ENCODE measurements around the gene PSAPL1.
"Not testable (repeated sequence)": the region's sequence is repeated elsewhere in the genome, so short reads cannot be mapped to it uniquely, and the experiment has no call there.

Gene PSAPL1

DNA sequence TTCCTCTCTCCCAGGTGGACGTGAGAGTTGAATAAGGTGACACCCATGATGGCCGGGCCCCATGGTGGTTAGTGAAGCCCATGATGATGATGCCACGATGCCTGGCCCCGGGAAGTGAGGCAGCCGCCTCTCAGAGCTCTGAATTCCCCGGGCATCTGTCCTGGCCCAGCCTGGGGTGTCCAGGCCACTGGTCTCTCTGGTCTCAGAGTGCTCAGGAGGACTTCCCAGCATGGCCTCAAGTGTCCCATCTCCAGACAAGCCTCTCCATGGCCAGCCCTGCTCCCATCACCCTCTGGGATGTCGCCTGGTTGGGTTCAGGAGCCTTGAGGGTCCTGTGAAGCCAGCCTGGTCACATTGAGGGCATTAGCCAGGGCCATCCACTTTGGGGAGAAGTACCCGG is 24.7 kb upstream of the PSAPL1 start:
- DNase-seq (ENCODE audit: low read depth in 2 of 2) = no peak

- no peak for DNase-seq (ENCODE audit: low read depth in 2 of 2)
These were observed 23.7 kb upstream of the PSAPL1 start for GRCh38 chr4:7458477-7458876.

DNA sequence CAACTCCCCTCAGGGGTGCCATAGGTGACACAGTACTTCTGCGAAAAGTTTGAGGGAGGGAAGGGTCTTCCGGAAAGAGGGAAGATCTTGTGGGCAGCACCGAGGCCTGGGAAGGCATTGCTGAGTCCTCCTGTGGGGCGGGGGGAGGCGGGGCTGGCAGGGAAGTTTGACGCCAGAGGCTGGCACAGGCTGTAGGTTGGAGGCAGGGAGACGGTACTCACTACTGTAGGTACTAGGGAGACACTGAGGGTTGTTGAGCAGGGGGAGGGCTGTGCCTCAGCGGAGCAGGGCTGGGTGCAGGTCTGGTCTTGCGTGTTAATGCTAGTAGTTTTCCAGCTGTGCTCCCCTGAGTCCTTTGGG is 23.3 kb upstream of the PSAPL1 start:
- DNase-seq (ENCODE audit: low read depth in 2 of 2) = no peak

- DNase-seq (ENCODE audit: low read depth in 2 of 2) = no peak
These were observed 22.7 kb upstream of the PSAPL1 start for GRCh38 chr4:7457201-7458065.

DNA sequence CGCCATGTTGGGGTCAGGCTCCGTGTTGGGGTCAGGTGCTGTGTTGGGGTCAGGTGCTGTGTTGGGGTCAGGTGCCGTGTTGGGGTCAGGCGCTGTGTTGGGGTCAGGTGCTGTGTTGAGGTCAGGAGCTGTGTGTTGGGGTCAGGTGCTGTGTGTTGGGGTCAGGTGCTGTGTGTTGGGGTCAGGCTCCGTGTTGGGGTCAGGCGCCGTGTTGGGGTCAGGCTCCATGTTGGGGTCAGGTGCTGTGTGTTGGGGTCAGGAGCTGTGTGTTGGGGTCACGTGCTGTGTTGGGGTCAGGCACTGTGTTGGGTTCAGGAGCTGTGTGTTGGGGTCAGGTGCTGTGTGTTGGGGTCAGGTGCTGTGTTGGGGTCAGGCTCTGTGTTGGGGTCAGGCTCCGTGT is 18.1 kb upstream of the PSAPL1 start:
- not testable (repeated sequence) for DNase-seq (ENCODE audit: low read depth in 2 of 2)

GRCh38 chr4:7451800-7452199 is 17.1 kb upstream of the PSAPL1 start:
- no peak for DNase-seq (ENCODE audit: low read depth in 2 of 2)

DNA sequence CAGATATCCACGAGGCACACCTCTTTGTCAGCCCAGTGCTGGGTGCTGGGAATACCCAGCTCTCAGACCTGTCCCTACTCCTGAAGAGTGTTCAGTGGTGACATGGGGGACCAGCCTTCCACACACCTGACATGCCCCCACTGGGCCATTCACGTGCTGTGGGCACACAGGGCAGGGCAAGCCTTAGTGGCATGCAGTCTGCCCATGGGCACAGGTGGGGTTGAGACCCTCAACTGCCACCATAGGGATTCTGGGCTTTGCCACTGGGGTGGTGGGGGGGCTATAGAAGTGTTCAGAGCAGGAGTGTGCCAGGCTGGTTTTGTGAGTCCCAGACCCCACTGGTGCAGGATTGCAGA is 16.7 kb upstream of the PSAPL1 start:
- no peak for DNase-seq (ENCODE audit: low read depth in 2 of 2)

GRCh38 chr4:7450775-7451433 is 16.2 kb upstream of the PSAPL1 start:
- no peak for DNase-seq (ENCODE audit: low read depth in 2 of 2)

- DNase-seq (ENCODE audit: low read depth in 2 of 2) = no peak
These were observed 13.3 kb upstream of the PSAPL1 start for GRCh38 chr4:7448036-7448435.

DNA sequence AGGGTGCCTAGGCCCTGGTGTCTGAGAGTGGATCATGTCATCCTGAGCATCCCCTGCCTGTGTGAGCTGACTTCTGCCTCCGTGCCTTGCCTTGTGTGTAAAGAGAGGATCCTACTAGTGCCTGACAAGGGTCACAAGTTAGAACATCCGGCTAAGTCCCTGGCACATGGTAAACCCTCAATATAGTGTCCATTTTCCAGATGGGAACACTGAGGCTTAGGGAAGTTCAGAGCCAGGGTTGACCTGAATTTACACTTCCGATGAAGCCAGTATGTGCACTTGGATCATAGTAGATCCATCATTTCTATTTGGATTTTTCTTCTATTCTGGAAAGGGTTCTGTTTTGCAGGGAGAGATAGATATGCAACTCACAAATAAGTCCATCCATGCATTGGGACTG is 12.5 kb upstream of the PSAPL1 start:
- no peak for DNase-seq (ENCODE audit: low read depth in 2 of 2)

DNA sequence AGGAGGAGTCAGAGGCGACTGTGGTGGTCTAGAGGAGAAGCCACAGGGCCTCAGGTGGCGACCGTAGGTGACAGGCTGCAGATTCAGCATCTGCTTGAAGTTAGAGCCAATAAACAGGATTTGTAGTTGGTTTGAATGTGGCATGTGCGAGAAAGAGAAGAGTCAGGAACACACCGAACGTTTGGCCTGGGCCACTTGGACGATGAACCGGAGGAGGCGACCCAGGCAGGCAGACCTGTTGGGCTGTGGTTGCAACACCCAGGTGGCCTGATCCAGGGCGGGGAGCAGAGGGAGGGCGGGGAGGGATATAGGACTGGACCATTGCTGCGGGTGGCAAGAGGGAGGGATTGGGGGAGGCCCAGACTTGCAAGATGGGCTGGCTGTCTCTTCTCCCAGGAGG is 10.0 kb upstream of the PSAPL1 start:
- no peak for DNase-seq (ENCODE audit: low read depth in 2 of 2)

DNA sequence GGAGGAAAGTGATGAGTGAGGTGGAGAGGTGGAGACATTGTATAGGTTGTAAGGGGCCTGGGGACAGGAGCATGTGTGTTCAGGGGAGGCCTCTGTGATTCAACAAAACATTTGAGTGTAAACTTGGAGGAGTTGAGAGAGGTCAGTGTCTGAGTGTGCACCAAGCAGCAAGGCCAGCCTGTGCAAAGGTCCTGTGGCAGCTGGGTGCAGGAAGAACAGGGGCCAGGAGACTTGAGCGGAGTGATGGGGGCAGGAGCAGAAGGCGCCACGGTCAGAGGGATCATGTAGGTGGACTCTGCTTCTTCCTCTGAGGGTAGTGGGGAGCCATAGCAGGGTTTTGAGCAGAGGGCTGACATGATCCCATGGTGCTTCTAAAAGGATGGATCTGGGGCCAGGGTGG is 9.6 kb upstream of the PSAPL1 start:
- no peak for DNase-seq (ENCODE audit: low read depth in 2 of 2)

GRCh38 chr4:7442574-7443162 is 7.9 kb upstream of the PSAPL1 start:
- DNase-seq (ENCODE audit: low read depth in 2 of 2) = no peak

- DNase-seq (ENCODE audit: low read depth in 2 of 2) = no peak
These were observed 6.5 kb upstream of the PSAPL1 start for GRCh38 chr4:7441201-7441600.

DNA sequence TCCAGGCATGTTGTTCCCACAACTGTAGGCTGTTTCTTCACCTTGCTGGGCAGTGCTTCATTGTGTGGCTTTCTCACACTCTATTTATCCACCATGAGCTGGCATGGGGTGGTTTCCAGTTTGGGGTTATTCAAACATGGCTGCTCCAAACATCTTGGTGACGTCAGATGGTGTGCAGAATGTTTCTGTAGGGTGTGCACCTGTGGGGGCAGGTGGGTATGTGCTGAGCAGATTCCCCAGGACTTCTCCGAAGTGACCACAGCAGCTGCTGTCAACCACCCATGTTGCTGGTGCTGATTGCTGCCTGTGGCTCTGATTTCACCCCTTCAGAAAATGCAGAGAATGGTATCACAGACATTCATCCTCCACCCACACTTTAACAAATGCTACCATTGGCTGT is 5.0 kb upstream of the PSAPL1 start:
- DNase-seq (ENCODE audit: low read depth in 2 of 2) = no peak

- no peak for DNase-seq (ENCODE audit: low read depth in 2 of 2)
These were observed 1.5 kb upstream of the PSAPL1 start for GRCh38 chr4:7436256-7436655.

DNA sequence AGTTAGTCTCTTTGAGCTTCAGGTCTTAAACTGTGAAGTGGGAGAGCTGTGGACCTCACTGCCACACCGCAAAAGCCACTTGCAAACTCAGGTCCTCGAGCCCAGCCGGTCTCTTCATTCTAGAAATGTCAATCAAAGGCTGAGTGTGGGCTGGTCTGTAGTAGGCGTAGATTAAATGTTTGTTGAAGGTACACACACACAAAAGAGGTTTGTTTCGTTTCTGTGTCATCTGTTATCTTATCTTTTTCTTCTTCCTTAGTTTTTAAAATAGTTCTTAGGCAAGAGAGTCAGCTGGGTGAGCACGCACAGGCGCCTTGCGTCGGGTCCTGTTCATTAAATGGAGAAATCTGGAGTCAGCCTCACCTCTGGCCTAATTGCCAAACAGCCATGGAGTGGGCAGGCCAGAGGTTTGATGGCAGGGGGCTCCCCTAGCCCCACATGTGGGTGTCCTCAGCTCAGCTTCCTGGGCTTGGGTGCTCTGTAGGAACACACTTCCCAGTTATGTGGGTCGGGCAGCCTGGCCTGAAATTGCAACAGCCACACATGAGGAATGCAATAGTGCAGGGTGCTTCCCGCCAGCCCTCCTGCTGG is 836 bp upstream of the PSAPL1 start:
- no peak for DNase-seq (ENCODE audit: low read depth in 2 of 2)

DNA sequence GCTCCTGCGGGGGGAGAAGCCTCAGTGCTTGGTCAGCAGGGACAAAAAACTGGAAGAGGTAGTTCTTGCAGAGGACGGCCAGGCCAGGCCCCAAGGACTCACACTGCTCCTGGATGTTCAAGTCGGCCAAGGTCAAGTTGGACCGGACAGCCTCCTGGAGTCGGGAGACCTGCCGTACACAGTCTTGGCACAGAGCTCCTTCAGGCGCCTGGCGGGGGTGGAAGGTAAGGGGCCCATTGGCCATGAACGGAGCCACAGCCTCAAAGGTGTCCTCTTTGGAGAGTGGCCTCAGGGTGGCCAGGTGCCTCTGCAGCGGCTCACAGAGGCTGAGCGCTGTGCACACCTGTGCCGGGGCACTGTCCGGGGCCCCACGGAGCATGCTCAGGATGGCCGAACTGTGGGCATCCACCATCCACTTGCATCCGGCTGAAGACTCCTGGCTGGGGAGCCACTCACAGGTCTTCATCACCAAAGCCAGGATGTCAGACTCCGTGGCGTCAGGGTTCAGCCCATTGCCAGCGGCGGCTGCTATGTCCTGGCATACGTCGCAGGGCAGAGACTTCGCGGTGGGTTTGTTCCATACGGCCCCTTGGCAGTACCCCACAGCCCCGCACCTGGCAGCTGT is 477 bp downstream of the PSAPL1 start:
- no peak for DNase-seq (ENCODE audit: low read depth in 2 of 2)

DNA sequence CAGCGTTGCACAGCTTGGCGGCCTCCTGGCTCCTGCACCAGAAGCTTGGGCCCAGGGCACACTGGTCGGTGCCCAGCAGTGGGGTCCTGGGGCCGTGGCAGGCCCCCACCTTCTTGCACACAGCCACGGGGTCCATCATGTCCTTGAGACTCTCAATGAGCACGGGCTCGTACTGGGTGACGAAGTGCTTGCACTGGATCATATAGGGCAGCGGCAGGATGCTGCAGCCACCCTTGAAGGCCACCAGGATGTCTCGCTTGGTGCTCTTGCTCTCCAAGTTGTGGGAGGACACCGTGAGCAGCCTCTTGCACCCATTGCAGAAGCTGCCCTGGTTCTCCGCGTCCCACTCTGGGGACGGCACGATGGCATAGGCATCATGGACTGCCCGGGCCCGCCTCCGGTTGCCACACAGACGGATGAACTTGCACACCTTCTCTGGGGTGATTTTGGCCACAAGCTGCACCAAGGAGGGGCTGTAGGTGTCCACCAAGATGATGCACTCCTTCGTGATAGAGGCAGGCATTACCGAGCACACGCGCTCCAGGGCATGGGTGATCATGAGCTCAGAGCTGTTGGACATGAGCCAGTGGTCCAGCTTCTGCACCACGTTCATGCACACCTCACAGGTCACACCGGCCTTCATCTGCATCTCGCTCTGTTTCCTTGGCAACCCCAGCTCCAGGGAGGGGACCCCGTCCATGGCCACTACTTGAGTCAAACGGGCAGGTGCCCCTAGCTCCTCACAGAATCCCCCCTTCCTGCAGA is 1.2 kb downstream of the PSAPL1 start:
- DNase-seq (ENCODE audit: low read depth in 2 of 2) = no peak

DNA sequence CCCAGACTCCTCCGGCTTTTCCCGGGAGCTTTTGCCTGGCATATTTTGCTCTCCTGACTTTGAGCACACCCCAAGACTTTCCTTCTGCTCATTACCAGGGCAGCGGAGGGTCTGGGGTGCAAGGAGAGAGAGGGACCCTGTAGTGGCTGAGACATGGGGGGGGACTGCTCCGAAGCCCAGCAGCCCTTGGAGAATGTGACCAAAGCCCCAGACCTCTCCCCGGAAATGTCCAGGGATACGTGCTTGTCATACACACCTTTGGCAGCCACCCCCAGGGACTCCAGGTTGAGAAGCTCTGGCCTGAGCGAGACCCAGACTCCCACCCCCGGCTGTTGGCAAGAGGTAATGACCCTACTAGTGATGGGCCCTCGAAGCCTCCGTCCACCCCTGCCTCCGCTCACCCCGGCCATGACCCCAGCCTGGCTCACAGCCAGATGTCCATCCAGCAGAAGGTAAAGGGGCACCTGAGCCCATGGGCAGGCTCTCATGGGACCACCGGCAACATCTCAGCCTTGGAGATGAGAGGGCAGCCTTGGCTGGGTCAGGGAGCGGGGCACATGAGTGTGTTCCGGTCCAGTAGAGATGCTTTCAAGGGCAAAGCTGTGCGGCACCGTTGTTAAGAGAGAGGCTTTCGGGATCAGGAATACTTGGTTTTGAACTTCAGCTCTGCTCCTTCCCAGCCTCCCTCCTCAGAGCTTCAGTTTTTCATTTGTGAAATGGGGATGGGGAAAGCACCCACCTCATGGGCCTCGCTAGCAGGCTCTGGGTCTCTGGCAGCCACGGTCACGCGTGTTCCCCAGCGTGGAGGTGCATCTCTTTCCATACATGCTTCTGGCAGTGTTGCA is 2.0 kb downstream of the PSAPL1 start:
- DNase-seq (ENCODE audit: low read depth in 2 of 2) = no peak

All from stimulated activated CD8-positive, alpha-beta memory T cell treated with anti-CD3 and anti-CD28 coated beads, Interleukin-15, amount 100 ng/mL, for 4 hours (primary cell).